ENCODE measurements around the gene NLRC4. TPM values are rescaled to one million over a fixed set of nuclear protein-coding genes. Genes with fewer than 3 reads are reported as not detected.

The NLRC4 gene
- total RNA-seq, 1 experiment from 2014 or later, result not detected

GRCh38 chr2:32291746-32292145 lies 27.1 kb upstream of the NLRC4 start:
- Histone ChIP-seq H2AFZ (ENCODE audit: low read length) (no peak overlapping the region), H2BK5ac (ENCODE audit: insufficient read length, low read length) (no peak overlapping the region), H2BK20ac (ENCODE audit: low read depth, low read length, poor library complexity, severe bottlenecking) (no peak overlapping the region), H3K18ac (ENCODE audit: insufficient read length, low read depth, low read length) (no peak overlapping the region), H2BK12ac (ENCODE audit: insufficient read length, low read depth, low read length) (no peak overlapping the region), H3K4me2 (ENCODE audit: insufficient read depth, insufficient read length, low read length) (no peak overlapping the region), H3K4ac (ENCODE audit: low read depth, low read length) (no peak overlapping the region), H3K4me1 (ENCODE audit: insufficient read depth, low read length) (no peaks in the 10 kb centered on the region), H2BK15ac (ENCODE audit: low read depth, low read length) (no peak overlapping the region), H4K5ac (ENCODE audit: insufficient read length, low read depth, low read length) (no peak overlapping the region), H3K79me2 (ENCODE audit: insufficient read depth, low read length) (no peaks in the 10 kb centered on the region), H3K27me3 (ENCODE audit: insufficient read depth, low read length) (no peaks in the 10 kb centered on the region), H2BK120ac (ENCODE audit: low read depth, low read length, poor library complexity, severe bottlenecking) (no peak overlapping the region), H4K20me1 (ENCODE audit: control insufficient read depth, insufficient read depth, insufficient read length) (no peaks in the 10 kb centered on the region), H3K27ac (ENCODE audit: insufficient read length, low read depth, low read length) (no peak overlapping the region), H3K14ac (ENCODE audit: insufficient read depth, low read length) (no peak overlapping the region), H3K9ac (ENCODE audit: extremely low read depth, insufficient read length, low read length) (no peak overlapping the region), H4K91ac (ENCODE audit: insufficient read length, low read depth, low read length) (no peak overlapping the region), H4K8ac (replicated peaks; ENCODE audit: insufficient read length, low read depth, low read length) (no peak overlapping the region), H3T11ph (ENCODE audit: low read length) (no peak overlapping the region), H2AK5ac (ENCODE audit: insufficient read length, low read length) (no peak overlapping the region), H3K23ac (ENCODE audit: insufficient read length, low read depth, low read length) (no peak overlapping the region), H3K9me3 (ENCODE audit: control insufficient read depth, low read depth, low read length) (no peaks in the 10 kb centered on the region), H3K23me2 (ENCODE audit: insufficient read length, low read depth, low read length, poor library complexity, severe bottlenecking) (no peaks in the 10 kb centered on the region), H3K79me1 (ENCODE audit: insufficient read depth, low read depth, low read length, poor library complexity, severe bottlenecking) (no peaks in the 10 kb centered on the region), H3K56ac (ENCODE audit: insufficient read length, low read depth, low read length) (no peak overlapping the region)
- WGBS (ENCODE audit: extremely low coverage, insufficient read length, low lambda C conversion rate), result no CpG with 5 or more reads among the region's 2 CpGs
- no peak for DNase-seq
- H3K27me3 Mint-ChIP-seq (ENCODE audit: low read depth), result no peaks in the 10 kb centered on the region
- H3K36me3 Mint-ChIP-seq (ENCODE audit: insufficient read depth in 1 of 3, low read depth in 3 of 3), result peaks cover 15 to 38% (median 33%) of the 10 kb centered on the region in 3 experiments; a peak in 6 of 7 replicates
- TF ChIP-seq CTCF (conservative IDR thresholded peaks at IDR 0.05), result no peak
- H3K27ac Mint-ChIP-seq, result no peak overlapping the region
- peaks cover 7 to 17% of the 10 kb centered on the region in 2 experiments; a peak in 4 of 5 replicates for H3K9me3 Mint-ChIP-seq
- no peak overlapping the region for H3K4me3 Mint-ChIP-seq
- no peaks in the 10 kb centered on the region for H3K4me1 Mint-ChIP-seq

Measured in H9 (cell line).